GM19438 (cell line): ENCODE data around the gene CILP.

ENCODE experiments used
- ATAC-seq: cut with Tn5 transposase; IDR thresholded peaks from one replicate; pipeline ENCODE4 v1.9.1; 2021; ENCODE audit warnings: low read depth; ENCODE audit not compliant: unreplicated experiment

The CILP gene

DNA sequence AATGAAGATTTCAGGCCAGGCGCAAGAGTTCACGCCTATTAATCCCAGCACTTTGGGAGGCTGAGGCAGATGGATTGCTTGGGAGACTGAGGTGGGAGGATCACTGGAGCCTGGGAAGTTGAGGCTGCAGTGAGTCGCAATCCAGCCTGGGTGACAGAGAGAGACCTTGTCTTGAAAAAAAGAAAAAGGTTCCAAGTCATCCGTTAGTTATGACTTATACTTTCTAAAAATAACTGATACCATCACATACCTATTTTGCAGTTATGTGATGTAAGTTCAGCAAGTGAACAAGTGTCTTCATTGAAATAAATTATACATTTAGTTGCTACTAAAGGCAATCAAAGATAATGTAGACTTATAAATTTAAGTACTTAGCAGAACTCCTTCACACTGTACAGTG, 48.2 kb downstream of the CILP start:
- no peak for ATAC-seq

DNA sequence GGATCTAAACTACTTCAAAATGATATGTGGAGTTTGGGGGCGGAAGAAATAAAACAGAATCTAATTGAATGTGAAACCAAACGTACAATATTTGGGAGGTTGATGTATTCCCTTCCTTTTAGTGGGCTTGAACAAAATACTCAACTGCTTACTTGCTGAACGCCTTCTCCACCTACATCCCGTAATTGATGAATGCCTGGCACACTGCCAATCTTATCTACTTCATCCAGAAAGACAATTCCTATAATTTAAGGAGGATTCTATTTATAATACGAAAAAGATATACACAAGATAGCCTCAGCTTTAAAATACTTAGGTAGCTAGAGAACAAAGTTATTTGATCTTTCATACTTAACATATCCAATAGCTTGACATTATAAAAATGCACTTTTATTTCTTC, 54.6 kb downstream of the CILP start:
- no peak for ATAC-seq

DNA sequence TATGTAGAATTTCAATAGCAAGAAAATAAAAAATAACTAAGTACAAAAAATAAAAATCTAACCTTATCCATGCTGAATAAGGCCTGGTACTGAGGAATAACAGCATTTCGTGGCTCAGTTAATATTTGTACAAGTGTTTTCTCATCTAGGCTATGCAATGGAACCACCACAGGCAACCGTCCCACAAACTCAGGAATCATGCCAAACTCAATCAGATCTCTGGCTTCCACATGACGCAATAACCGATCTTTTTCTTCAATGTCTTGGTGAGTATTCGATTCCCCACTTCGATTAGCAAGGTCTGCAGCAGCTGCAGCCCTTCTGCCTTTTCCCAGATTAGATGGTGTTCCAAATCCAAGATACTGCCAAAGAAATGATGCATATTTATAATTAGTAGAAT, 56.6 kb downstream of the CILP start:
- ATAC-seq: no peak

- no peak for ATAC-seq
These were observed 63.4 kb downstream of the CILP start for GRCh38 chr15:65147902-65148301.

GRCh38 chr15:65146438-65146837, 64.8 kb downstream of the CILP start:
- no peak for ATAC-seq
